Measurements from ENCODE around the gene TUBB8.
"Not testable (repeated sequence)": the region's sequence is repeated elsewhere in the genome, so short reads cannot be mapped to it uniquely, and the experiment has no call there.

Gene TUBB8

DNA sequence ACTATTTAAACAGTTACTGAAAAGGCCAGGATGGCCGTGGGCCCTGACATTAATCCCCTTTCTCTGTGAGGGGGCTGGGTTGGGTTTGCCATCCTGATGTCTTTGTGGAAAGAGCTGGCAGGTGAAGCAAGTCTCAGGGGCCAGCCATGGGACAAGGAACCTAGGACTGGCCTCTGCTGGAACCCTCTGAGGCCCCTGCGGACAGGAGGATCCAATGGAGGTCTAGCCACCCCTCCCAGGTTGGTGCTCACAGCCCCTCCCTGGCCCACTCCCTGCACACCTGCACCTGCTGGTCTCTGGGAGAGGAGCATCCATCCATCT, 35.8 kb downstream of the TUBB8 start:
- DNase-seq: not testable (repeated sequence)

GRCh38 chr10:12444-13314, 36.4 kb downstream of the TUBB8 start:
- not testable (repeated sequence) for DNase-seq

DNA sequence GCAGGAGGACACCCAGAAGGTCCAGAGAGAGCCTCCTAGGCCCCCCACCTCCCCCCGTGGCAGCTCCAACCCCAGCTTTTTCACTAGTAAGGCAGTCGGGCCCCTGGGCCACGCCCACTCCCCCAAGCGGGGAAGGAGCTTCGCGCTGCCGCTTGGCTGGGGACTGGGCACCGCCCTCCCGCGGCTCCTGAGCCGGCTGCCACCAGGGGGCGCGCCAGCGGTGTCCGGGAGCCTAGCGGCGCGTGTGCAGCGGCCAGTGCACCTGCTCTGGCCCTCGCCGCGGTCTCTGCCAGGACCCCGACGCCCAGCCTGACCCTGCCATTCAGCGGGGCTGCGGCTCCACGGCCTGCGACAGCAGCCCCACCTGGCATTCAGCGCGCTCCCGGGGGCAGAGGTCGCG, 37.8 kb downstream of the TUBB8 start:
- peak; percentile 21 for DNase-seq

- DNase-seq: not testable (repeated sequence)
Measured at GRCh38 chr10:10261-10971, 38.7 kb downstream of the TUBB8 start.

All from activated T-cell treated with anti-CD3 and anti-CD28 coated beads, Interleukin-2, amount 50 U/mL, for 1 hour (primary cell).